Left forelimb (tissue), 1 donor: ENCODE results near the gene TSC22D4.
"Not testable (repeated sequence)": the region's sequence is repeated elsewhere in the genome, so short reads cannot be mapped to it uniquely, and the experiment has no call there.

Source experiments
- DNase-seq: peaks from one replicate; pipeline ENCODE4 v3.0.0-alpha.2; 2018; ENCODE audit warnings: low spot score

Gene TSC22D4

DNA sequence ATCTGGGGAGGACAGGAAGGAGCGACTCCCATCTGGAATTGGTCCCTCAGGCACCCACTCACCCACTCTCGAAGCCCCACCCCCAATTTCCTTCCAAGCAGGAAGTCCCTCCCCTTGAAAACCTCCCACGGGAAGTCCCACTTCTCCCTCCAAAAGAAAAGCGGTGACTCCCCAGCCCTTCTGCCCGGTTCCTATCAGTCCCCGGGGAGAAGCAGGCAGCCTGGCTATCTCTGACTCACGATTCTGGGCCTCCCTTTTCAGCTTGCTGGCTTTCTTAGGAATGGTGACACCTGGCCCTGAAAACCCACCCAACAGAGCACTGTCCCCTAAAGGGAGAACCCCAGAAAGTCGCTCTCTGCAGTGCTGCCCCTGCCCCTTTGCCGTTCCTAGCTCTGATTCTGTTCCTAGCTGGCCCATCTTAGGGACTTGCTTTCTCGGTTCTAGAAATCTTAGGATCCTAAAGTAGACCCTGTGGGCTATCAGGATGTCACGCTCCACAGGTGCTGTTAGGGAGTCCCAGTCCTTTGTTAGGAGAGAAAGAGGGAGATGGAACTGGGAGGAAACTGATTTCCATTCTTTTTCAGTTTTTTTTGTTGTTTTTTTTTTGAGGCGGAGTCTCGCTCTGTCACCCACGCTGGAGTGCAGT is 6.0 kb downstream of the TSC22D4 start:
- no peak for DNase-seq

DNA sequence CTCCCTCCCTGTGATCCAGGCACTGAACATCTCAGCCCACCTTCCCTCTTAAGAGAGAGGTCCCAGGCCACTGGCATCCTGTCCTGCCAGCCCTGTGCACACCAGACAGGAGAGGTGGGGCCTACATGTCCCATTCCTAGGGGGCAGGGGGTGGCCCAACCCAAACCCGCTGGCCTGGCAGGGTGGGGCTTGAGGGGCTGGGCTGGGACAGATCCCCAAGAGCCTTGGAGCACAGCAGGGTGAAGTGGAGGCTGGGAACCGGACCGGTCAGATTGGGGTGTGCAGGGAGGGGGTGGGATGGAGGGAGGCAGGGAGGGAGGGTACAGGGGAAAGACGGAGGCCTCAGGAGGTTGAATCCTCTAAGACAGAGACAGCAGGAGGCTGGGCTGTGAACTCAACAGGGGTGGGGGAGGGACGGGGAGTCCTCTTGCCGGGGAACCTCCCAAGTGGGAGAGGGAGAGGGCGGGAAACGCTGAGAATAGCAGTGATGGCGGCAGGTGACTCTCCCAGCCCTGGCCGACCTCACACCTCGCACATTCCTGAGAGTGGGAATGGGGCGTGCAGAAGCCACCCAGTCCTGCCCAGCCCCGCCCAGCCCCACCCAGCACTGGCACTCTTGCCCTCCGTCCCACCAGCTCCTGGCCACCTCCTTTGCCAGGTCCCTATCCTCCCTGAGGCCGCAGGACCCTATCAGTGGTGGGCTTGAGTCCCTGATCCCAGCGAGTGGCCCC is 6.7 kb downstream of the TSC22D4 start:
- DNase-seq = no peak

DNA sequence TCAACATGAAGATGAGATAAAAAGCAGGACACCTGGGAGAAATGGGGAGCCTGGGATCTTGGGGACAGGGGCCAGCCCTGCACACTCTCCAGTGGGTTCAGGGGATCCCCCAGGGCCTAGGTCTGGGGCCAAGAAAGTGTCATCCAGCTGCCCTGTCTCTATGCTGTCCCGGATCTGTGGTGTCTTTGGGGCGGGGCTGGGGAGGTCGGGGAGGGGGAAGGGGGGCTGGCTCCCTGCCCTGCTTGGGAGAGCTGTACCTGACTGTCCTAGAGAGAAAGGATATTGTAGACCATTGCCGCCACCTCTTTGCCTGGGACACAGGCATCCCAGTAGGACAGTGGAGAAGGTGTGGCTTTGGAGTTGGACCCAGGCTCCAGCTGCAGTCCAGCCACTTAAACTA is 8.0 kb downstream of the TSC22D4 start:
- DNase-seq = no peak

DNA sequence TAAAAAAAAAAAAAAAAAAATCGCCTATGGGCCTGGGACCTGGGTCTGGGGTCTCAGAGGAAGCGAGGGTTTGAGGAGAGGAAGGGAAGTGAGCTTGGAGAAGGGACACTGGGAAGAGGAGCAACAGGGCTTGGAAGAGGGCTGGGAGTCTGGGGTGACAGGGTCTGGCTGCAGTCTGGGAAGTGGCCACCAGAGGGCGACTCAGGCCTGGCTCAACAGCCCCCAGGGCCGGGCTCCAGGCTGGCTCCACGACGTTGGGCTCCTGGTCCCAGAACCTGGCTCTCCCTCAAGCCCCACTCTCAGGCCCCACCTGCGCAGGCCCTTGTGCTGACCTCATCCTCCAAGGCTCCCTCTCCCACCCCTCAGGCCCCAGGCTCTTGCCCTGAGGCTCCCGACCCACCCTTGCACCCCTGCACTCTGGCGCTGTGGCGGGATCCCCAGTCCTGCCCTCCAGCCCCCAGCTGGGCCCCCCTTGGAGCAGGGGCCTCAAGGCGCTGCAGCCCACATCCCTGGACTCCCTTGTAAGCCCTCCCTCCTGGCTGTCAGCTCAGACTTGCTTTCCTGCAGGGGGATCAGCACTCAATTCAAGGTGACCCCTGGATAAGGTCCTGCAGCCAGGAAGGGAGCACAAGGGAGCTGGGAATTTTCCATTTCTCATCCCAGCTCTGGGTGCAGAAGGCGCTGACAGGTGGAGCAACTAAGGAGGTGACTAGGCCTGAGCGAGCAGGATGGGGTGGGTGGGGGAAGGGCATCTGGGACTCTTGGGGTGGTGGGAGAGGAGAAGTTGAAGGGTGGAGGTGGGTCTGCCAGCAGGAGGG is 9.6 kb downstream of the TSC22D4 start:
- DNase-seq = peak; percentile 91

DNA sequence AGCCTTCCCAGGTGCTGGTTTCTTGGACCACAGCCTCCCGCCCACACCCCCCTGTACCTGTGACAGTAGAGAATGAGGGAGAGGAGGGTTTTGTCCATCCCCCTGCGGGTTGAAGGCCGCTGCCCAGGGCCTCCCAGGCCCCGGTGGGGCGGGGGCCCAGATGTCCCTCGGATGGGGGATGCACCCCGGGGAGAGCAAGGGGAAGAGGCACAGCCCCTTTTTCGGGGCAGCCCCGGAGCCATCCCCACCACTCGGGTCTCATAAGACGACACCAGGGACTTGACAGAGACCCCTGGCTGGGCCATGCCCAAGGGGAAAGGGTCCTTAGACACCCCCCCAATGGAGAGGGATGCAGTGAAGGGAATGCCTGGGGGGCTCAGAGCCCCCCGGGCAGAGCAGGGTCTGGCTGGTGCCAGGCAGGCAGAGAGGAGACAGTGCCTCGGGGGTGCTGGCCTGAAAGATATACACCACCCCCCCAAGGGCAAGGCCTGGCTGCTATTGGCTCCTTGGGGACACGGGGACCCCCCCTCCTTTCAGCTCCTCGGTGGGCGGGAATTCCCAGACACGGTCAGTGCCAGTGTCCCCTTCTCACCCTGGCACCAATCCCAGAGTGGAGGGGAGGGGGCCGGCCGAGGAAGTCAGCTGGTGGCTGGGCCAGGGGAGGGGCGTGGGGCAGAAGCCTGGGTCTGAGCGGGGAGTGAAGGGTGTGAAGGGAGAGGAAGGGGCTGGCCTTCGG is 11.2 kb downstream of the TSC22D4 start:
- no peak for DNase-seq

DNA sequence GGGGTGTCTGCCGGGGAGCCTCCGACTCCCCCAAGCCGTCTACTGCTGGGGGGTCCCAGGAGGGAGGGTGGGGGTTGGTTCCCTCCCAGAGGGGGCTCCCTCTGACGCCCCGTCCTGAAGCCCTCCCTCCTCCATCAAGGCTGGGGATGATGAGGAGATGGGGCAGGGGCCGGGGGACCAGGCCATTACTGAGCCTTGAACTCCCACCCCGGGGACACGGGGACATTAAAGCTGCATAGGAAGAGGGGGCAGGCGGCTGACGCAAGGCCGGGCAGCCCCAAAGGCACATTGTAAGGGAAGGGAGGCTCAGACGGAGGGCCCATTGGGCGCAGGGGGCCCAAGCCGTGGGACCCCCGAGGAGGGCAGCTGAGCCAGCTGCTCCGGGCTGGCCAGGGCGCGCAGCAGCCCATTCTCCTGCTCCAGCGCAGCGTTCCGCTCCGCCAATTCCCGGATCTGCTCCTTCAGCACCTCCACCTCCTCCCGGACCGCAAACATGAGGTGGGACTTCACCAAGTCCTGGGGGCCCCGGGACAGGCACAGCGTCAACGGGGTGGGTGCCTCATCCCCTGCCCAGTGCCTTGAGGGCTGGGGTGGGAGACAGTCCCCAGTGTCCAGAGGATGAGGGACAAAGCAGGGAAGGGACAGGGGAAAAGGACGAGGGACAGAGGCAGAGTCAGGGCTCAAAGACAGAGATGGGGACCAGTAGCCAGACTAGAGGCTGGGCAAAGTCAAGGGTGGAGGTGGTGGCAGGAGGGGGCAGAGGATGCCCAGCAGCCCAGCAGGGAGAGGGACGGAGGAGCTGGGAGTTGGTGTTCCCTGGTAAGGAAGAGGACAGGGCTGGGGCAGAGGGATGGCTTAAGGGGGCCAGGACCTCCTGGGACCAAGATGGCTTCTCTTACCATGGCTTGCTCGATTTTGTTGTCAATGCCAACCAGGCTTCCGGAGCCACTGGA is 12.1 kb downstream of the TSC22D4 start:
- no peak for DNase-seq

DNA sequence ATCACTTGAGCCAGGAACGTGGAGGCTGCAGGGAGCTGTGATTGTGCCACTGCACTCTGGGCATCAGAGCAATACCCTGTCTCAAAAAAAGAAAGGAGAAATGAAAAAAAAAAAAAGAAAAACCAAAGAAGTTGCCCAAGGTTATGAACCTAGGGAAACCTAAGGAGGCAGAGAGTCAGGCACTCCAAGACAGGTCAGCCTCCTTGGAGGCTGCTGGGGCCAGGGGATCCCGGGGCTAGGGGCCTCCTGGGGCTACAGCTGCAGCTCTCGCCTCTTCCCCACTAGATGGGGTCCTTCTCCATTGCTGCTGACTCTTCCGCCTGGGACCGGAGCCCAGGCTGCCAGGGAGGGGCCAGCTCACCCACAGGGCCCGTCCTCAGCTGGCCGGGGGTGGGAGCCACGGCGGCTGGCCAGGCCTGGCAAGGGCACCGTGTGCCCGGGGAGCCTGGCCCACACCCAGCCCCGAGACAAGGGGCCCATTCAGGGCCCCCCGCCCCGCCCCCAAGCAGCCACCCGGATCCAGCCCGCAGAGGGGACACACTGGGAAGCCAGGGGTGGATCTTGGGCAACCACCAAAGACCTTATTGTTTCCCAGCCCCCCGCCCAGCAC is 13.2 kb downstream of the TSC22D4 start:
- peak; percentile 82 for DNase-seq

DNA sequence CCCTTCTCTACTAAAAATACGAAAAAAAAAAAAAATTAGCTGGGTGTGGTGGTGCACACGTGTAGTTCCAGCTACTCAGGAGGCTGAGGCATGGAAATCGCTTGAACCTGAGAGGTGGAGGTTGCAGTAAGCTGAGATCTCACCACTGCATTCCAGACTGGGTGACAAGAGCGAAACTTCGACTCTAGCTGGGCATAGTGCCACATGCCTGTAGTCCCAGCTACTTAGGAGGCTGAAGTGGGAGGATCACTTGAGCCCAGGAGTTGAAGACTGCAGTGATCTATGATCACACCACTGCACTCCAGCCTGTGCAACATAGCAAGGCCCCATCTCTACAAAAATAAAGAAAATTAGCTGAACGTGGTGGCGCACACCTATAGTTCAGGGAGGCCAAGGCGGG is 13.7 kb downstream of the TSC22D4 start:
- no peak for DNase-seq

DNA sequence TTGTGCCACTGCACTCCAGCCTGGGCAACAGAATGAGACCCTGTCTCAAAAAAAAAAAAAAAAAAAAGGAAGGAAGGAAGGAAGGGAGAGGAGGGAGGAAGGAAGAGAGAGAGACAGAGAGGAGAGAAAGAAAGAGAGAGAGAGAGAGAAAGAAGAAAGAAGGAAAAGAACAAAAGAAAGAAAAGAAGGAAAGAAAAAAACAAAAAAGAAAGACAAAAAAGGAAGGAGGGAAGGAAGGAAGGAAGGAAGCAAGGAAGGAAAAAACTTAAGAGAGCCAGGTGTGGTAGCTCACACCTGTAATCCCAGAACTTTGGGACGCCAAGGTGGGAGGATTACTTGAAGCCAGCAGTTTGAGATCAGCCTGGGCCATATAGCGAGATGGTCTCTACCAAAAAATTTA is 14.2 kb downstream of the TSC22D4 start:
- DNase-seq = no peak

DNA sequence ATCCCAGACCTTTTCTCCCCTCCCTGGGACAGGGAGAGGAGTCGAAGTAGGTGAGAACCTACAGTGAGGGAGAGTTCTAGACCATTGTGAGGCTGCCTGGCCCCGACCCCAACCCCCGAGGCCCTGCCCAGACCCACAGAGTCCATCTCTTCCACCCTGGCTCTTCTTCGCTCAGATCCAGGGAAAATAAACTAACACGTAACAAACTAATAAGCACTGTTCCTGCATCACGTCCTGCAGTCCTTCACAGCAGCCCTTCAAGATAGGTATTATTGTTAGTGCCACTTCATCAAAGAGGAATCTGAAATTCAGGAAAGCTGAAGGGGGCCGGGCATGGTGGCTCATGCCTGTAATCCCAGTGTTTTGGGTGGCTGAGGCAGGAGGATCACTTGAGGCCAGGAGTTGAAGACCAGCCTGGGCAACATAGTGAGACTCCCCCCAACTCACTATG is 14.8 kb downstream of the TSC22D4 start, which contains the start of gene SPACDR:
SPACDR (minus strand) TSS at position 51 of the 451 bp plus-strand sequence. CDS start 235 bp downstream, outside the sequence.
- no peak for DNase-seq

DNA sequence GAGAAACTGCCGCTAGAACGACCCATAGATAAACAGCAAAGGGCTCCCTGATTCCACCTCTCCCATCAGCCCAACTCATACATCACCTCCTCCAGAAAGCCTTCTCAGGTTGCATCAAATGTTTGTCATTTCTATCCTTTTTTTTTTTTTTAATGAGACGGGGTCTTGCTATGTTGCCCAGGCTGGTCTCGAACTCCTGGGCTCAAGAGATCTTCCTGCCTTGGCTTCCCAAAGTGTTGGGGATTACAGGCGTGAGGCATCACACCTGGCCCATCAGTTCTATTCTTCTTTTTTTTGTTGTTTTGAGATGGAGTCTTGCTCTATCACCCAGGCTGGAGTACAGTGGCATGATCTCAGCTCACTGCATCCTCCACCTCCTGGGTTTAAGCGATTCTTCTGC is 22.0 kb downstream of the TSC22D4 start:
- DNase-seq = no peak

DNA sequence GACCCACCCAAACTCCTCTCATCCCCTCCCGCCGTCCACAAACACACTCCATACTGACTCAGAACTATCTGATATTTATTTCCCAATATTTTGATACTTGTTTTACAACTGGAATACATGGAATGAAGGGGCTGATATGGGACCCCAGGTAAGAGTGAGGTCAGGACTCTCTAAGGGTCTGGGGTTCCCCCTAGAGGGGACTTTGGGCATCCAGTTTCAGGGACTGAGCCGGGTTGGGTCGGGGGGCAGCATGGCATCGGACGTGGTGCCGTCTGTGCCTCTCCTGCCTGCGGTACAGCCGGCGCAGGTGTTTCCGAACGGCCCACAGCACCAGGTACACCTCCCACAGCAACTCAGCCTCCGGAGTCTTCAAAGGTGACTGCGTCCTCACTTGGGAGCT is 22.5 kb downstream of the TSC22D4 start:
- DNase-seq = no peak

DNA sequence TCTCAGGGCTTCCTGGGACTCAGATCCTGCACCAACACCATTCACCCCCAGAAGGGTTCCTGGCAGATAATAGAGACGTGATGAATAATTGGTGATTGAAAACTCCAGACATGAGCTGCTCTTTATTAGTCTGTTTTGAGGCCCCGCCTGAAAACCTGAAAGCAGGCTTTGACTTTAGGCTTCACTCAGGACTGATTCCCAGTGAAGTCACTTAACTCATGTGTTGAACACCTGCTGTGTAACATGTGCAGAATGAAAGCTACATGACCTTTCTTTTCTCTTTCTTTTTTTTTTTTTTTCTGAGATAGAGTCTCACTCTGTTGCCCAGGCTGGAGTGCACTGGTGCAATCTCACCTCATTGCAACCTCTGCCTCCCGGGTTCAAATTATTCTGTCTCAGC is 23.8 kb downstream of the TSC22D4 start:
- no peak for DNase-seq

DNA sequence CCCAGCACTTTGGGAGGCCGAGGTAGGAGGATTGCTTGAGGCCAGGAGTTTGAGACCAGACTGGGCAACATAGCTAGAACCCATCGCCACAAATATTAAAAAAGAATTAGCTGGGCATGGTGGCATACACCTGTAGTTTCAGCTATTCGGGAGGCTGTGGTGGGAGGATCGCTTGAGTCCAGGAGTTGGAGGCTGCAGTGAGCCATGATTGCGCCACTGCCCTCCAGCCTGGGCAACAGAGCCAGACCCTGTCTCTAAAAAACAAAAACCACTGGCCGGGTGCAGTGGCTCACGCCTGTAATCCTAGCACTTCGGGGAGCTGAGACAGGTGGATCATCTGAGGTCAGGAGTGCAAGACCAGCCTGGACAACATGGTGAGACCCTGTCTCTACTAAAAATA is 25.2 kb downstream of the TSC22D4 start:
- DNase-seq = not testable (repeated sequence)

DNA sequence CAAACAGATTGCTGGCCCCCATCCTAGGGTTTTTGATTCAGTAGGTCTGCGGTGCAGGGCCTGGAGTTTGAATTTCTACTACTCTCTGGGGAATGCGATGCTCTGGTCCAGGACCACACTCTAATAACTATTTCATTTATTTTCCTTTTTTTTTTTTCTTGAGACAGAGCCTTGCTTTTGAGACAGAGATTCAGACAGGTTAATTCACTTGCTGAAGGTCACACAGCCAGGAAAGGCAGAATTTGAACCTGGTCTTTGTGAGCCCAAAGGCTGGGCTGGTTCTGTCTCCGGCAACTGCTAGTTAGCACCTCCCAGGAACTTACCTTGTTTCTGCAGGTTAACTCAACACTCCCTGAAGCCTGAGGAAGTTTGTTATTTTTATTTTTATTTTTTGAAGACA is 26.5 kb downstream of the TSC22D4 start:
- DNase-seq = no peak

DNA sequence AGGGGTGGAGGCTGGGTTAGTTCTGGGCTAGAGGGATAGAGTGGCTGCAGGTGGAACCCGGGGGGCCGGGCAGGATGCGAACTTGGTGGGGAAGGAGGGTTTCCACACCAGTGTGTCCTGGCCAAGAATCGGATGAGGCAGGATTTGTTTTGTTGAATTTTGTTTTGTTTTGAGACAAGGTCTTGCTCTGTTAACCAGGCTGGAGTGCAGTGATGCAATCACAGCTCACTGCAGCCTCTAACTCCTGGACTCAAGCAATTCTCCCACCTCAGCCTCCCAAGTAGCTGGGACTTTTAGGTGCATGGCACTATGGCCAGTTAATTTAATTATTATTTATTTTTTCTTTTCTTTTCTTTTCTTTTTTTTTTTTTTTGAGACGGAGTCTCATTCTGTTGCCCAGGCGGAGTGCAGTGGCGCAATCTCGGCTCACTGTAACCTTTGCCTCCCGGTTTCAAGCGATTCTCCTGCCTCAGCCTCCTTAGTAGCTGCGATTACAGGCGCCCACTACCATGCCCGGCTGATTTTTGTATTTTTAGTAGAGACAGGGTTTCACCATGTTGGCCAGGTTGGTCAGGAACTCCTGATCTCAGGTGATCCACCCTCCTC is 29.7 kb downstream of the TSC22D4 start:
- DNase-seq = no peak

DNA sequence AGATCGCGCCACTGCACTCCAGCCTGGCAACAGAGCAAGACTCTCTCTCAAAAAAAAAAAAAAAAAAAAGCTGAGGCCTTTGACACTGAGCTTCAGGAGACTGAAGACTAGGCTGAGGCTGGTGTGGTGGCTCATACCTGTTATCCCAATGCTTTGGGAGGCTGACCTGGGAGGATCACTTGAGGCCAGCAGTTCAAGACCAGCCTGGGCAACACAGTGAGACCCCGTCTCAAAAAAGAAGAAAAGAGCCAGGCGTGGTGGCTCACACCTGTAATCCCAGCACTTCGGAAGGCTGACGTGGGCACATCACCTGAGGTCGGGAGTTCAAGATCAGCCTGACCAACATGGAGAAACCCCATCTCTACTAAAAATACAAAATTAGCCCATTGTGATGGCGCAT is 31.7 kb downstream of the TSC22D4 start:
- not testable (repeated sequence) for DNase-seq

DNA sequence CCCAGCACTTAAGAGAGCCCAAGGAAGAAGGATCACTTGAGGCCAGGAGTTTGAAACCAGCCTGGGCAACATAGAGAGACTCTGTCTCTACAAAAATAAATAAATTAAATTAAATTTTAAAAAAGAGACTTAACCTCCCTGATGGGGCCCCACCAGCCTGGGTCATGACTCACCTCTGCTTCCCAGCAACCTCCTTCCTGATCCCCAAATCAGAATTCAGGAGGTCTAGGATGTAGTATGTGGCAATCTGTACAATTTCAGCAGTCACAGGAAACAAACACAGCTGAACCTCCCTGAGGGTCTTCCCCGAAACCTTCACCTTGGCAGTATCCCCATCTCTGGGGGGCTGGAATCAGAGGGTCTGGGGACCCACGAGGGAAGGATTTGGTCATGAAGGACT is 33.0 kb downstream of the TSC22D4 start:
- no peak for DNase-seq

DNA sequence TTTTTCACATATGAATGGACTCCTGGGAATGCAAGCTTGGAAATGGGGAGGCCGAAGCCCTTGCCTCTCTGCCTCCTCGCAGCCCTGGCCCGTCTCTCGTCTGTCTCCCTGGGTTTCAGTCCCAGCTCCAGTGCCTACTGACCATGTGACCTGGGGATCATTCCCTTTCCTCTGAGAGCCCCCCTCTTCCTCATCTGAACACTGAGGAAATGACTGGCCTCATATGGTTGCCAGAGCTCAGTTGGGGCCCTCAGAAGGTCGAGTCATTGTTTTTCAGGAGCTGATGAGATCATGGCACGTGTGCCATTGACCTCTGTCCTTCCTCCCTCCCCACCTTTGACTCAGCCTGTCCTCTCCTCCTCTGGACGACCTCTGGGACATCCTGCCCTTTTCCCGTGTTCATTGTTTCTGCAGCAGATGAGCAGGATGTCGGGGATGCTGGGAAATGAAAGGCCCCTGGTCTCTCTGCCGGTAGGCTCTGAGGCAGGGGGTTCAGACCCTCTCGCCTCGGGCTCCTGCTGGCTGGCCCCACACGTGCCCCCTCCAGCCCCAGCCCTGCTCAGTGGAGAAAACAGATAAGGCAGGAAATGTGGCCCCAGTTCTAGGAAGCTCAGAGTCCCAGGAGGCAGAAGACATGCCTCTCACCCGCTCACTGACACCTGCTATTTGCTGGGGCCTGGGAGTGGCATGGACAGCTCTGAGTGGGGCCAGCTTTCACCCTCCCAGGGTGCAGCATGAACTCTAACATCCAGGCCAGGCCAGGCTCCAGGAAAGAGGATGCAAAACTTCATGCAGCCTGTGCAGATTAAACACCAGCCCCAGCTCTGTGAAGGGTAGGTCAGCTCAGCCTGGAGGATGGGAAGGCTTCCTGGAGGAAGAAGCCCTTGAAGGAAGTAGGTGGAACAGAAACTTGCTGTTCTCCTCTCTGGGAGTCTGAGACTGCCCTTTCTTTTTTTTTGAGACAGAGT is 34.4 kb downstream of the TSC22D4 start:
- DNase-seq = no peak
